Liver (tissue), 3 donors: ENCODE measurements around the gene TRIM14.

Experiments
- ATF3 ChIP-seq: IDR thresholded peaks from 2 replicates; pipeline ENCODE4 v1.6.1; 2016; ENCODE audit warnings: antibody characterized with exemption
- GABPA ChIP-seq, 2 donors: IDR thresholded peaks in 1 of 2; conservative IDR thresholded peaks in 1 of 2; 2 replicates each; pipeline ENCODE4 v1.6.1; 2016; ENCODE audit warnings: antibody characterized with exemption in 2 of 2, mild to moderate bottlenecking in 1 of 2, moderate library complexity in 1 of 2
- MAX ChIP-seq: IDR thresholded peaks from 2 replicates; pipeline ENCODE4 v1.6.1; 2016; ENCODE audit warnings: antibody characterized with exemption
- RAD21 ChIP-seq, 2 donors: IDR thresholded peaks; 2 replicates each; pipeline ENCODE4 v1.6.1; 2016; ENCODE audit warnings: antibody characterized with exemption in 2 of 2, mild to moderate bottlenecking in 2 of 2
- SP1 ChIP-seq: IDR thresholded peaks from 2 replicates; pipeline ENCODE4 v1.6.1; 2018; ENCODE audit warnings: antibody characterized with exemption, mild to moderate bottlenecking
- ZBTB33 ChIP-seq: IDR thresholded peaks from 2 replicates; pipeline ENCODE4 v1.6.1; 2016; ENCODE audit warnings: antibody characterized with exemption
- TF ChIP-seq, protein P1 (sequence below): fragments of 150-350 bp; IDR thresholded peaks from 2 replicates; pipeline ENCODE4 v1.5.1; 2017; ENCODE audit warnings: improper control_type of control experiment, low read depth, low read length; ENCODE audit not compliant: missing input control
- donor health status: healthy.
- donor health status: healthy.

GRCh38 chr9:98040212-98040611 is 78.8 kb downstream of the TRIM14 start:
- TF ChIP-seq RAD21 (IDR thresholded peaks at IDR 0.05) = no peak
- TF ChIP-seq, protein P1, sequence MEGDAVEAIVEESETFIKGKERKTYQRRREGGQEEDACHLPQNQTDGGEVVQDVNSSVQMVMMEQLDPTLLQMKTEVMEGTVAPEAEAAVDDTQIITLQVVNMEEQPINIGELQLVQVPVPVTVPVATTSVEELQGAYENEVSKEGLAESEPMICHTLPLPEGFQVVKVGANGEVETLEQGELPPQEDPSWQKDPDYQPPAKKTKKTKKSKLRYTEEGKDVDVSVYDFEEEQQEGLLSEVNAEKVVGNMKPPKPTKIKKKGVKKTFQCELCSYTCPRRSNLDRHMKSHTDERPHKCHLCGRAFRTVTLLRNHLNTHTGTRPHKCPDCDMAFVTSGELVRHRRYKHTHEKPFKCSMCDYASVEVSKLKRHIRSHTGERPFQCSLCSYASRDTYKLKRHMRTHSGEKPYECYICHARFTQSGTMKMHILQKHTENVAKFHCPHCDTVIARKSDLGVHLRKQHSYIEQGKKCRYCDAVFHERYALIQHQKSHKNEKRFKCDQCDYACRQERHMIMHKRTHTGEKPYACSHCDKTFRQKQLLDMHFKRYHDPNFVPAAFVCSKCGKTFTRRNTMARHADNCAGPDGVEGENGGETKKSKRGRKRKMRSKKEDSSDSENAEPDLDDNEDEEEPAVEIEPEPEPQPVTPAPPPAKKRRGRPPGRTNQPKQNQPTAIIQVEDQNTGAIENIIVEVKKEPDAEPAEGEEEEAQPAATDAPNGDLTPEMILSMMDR = no peak
- TF ChIP-seq GABPA (IDR thresholded peaks at IDR 0.05 in 1 of 2, conservative IDR thresholded peaks at IDR 0.05 in 1 of 2) = no peak
- TF ChIP-seq SP1 = no peak
- no peak for TF ChIP-seq MAX
- no peak for TF ChIP-seq ZBTB33
- TF ChIP-seq ATF3 = no peak
